ENCODE measurements around the gene MGAT3. TPM values are rescaled to one million over a fixed set of nuclear protein-coding genes. Genes with fewer than 3 reads are reported as not detected.

The MGAT3 gene
- total and polyA plus RNA-seq, 2 of the 13 experiments (the other 11 are each of a cell fraction or from before 2014, with no cell fraction given): 0.11 to 0.15 TPM

GRCh38 chr22:39524753-39525657 lies 68.2 kb downstream of the MGAT3 start (continued):
- TF ChIP-seq, protein P1, sequence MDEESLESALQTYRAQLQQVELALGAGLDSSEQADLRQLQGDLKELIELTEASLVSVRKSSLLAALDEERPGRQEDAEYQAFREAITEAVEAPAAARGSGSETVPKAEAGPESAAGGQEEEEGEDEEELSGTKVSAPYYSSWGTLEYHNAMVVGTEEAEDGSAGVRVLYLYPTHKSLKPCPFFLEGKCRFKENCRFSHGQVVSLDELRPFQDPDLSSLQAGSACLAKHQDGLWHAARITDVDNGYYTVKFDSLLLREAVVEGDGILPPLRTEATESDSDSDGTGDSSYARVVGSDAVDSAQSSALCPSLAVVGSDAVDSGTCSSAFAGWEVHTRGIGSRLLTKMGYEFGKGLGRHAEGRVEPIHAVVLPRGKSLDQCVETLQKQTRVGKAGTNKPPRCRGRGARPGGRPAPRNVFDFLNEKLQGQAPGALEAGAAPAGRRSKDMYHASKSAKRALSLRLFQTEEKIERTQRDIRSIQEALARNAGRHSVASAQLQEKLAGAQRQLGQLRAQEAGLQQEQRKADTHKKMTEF (CRISPR knock-in tag; IDR thresholded peaks at IDR 0.05): no peak
- TF ChIP-seq NR2C2 (CRISPR knock-in tag; IDR thresholded peaks at IDR 0.05; ENCODE audit: borderline replicate concordance): no peak
- no peak for TF ChIP-seq ZNF83 (CRISPR knock-in tag; IDR thresholded peaks at IDR 0.05; ENCODE audit: borderline replicate concordance)
- TF ChIP-seq PRPF4 (IDR thresholded peaks at IDR 0.05; ENCODE audit: low read depth, low read length, poor library complexity, severe bottlenecking): no peak
- no peak for TF ChIP-seq CBFB (CRISPR knock-in tag; IDR thresholded peaks at IDR 0.05)
- TF ChIP-seq, protein P2, sequence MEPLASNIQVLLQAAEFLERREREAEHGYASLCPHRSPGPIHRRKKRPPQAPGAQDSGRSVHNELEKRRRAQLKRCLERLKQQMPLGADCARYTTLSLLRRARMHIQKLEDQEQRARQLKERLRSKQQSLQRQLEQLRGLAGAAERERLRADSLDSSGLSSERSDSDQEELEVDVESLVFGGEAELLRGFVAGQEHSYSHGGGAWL (CRISPR knock-in tag; IDR thresholded peaks at IDR 0.05): no peak
- no peak for TF ChIP-seq RBM39 (IDR thresholded peaks at IDR 0.05; ENCODE audit: low read depth, low read length, poor library complexity, severe bottlenecking)
- TF ChIP-seq, protein P3, sequence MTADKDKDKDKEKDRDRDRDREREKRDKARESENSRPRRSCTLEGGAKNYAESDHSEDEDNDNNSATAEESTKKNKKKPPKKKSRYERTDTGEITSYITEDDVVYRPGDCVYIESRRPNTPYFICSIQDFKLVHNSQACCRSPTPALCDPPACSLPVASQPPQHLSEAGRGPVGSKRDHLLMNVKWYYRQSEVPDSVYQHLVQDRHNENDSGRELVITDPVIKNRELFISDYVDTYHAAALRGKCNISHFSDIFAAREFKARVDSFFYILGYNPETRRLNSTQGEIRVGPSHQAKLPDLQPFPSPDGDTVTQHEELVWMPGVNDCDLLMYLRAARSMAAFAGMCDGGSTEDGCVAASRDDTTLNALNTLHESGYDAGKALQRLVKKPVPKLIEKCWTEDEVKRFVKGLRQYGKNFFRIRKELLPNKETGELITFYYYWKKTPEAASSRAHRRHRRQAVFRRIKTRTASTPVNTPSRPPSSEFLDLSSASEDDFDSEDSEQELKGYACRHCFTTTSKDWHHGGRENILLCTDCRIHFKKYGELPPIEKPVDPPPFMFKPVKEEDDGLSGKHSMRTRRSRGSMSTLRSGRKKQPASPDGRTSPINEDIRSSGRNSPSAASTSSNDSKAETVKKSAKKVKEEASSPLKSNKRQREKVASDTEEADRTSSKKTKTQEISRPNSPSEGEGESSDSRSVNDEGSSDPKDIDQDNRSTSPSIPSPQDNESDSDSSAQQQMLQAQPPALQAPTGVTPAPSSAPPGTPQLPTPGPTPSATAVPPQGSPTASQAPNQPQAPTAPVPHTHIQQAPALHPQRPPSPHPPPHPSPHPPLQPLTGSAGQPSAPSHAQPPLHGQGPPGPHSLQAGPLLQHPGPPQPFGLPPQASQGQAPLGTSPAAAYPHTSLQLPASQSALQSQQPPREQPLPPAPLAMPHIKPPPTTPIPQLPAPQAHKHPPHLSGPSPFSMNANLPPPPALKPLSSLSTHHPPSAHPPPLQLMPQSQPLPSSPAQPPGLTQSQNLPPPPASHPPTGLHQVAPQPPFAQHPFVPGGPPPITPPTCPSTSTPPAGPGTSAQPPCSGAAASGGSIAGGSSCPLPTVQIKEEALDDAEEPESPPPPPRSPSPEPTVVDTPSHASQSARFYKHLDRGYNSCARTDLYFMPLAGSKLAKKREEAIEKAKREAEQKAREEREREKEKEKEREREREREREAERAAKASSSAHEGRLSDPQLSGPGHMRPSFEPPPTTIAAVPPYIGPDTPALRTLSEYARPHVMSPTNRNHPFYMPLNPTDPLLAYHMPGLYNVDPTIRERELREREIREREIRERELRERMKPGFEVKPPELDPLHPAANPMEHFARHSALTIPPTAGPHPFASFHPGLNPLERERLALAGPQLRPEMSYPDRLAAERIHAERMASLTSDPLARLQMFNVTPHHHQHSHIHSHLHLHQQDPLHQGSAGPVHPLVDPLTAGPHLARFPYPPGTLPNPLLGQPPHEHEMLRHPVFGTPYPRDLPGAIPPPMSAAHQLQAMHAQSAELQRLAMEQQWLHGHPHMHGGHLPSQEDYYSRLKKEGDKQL (CRISPR knock-in tag; IDR thresholded peaks at IDR 0.05; ENCODE audit: low read depth): no peak
- no peak for TF ChIP-seq PAX8 (CRISPR knock-in tag; IDR thresholded peaks at IDR 0.05; ENCODE audit: borderline replicate concordance)
- no peak for TF ChIP-seq CC2D1A (CRISPR knock-in tag; IDR thresholded peaks at IDR 0.05)
- no peak for TF ChIP-seq ZNF10 (CRISPR knock-in tag; IDR thresholded peaks at IDR 0.05; ENCODE audit: borderline replicate concordance, low read depth)
- peak; percentile 53 for TF ChIP-seq RBFOX2 (IDR thresholded peaks at IDR 0.05; ENCODE audit: low read depth, low read length)
- TF ChIP-seq ZNF607 (CRISPR knock-in tag; IDR thresholded peaks at IDR 0.05; ENCODE audit: borderline replicate concordance): no peak
- TF ChIP-seq ZNF34 (CRISPR knock-in tag; IDR thresholded peaks at IDR 0.05; ENCODE audit: borderline replicate concordance): no peak
- TF ChIP-seq PTBP1 (IDR thresholded peaks at IDR 0.05; ENCODE audit: low read depth, low read length, poor library complexity, severe bottlenecking): peak; percentile 33
- TF ChIP-seq HDAC1 (CRISPR knock-in tag; IDR thresholded peaks at IDR 0.05): no peak
- TF ChIP-seq SMAD9 (CRISPR knock-in tag; IDR thresholded peaks at IDR 0.05): no peak
- TF ChIP-seq TFDP2 (CRISPR knock-in tag; IDR thresholded peaks at IDR 0.05): no peak
- no peak for TF ChIP-seq MIXL1 (CRISPR knock-in tag; IDR thresholded peaks at IDR 0.05)
- peak; percentile 95 for TF ChIP-seq AGO2 (optimal IDR thresholded peaks at IDR 0.05; ENCODE audit: low read depth, low read length)
